Large intestine (tissue), 3 donors: Measurements from ENCODE around the gene MGAT4B. TPM values are rescaled to one million over a fixed set of nuclear protein-coding genes. Genes with fewer than 3 reads are reported as not detected.

Experiments
- DNase-seq, 2 donors: peaks; one replicate each; pipeline versions ENCODE4 v3.0.0 to v3.0.0-alpha.2; 2013
- H3K27ac ChIP-seq: one replicate; pipeline ENCODE4 v1.5.1; 2013; ENCODE audit warnings: low read length
- H3K27me3 ChIP-seq: 2 replicates; pipeline ENCODE4 v1.6.1; 2013; ENCODE audit warnings: low read length; ENCODE audit not compliant: control insufficient read depth, insufficient read depth
- H3K36me3 ChIP-seq: 2 replicates; pipeline ENCODE4 v1.6.1; 2013; ENCODE audit warnings: low read length; ENCODE audit not compliant: control insufficient read depth, insufficient read depth
- H3K4me1 ChIP-seq: one replicate; pipeline ENCODE4 v1.6.1; 2013; ENCODE audit warnings: low read length; ENCODE audit not compliant: control insufficient read depth, insufficient read depth
- H3K4me3 ChIP-seq: one replicate; pipeline ENCODE4 v1.5.1; 2013; ENCODE audit warnings: low read length
- H3K9me3 ChIP-seq: one replicate; pipeline ENCODE4 v1.6.1; 2013; ENCODE audit warnings: mild to moderate bottlenecking, low read depth, low read length, moderate library complexity; ENCODE audit not compliant: control insufficient read depth
- WGBS: methylation state at CpG from one replicate; pipeline ENCODE4 v1.1.5; 2013; ENCODE audit warnings: low lambda C conversion rate; ENCODE audit not compliant: insufficient coverage; 5-methylcytosine and 5-hydroxymethylcytosine counted together
- polyA plus RNA-seq: library from polyadenylated mRNA; unstranded; fragments of 120-200 nt; gene quantifications from one replicate; pipeline ENCODE4 v1.2.1, GENCODE V29; 2013

The MGAT4B gene
- polyA plus RNA-seq, 1 donor: 185 TPM

GRCh38 chr5:179779826-179780225, 26.8 kb downstream of the MGAT4B start:
- Histone ChIP-seq H3K36me3 (peaks cover 43% of the 10 kb centered on the region), H3K9me3 (no peaks in the 10 kb centered on the region), H3K27me3 (no peaks in the 10 kb centered on the region), H3K4me3 (no peak overlapping the region), H3K4me1 (no peaks in the 10 kb centered on the region), H3K27ac (no peak overlapping the region)
- no CpG with 5 or more reads among the region's 4 CpGs for WGBS
- DNase-seq: no peak

- no peaks in the 10 kb centered on the region for H3K9me3 ChIP-seq
- no peaks in the 10 kb centered on the region for H3K27me3 ChIP-seq
- no peak for DNase-seq
- no peak overlapping the region for H3K27ac ChIP-seq
- no peaks in the 10 kb centered on the region for H3K4me1 ChIP-seq
- WGBS: no CpG with 5 or more reads among the region's 5 CpGs
- peaks cover 55% of the 10 kb centered on the region for H3K36me3 ChIP-seq
- no peak overlapping the region for H3K4me3 ChIP-seq
These were observed 28.1 kb downstream of the MGAT4B start for GRCh38 chr5:179778591-179778990.

GRCh38 chr5:179777909-179778308, 28.8 kb downstream of the MGAT4B start:
- DNase-seq: no peak
- no peak overlapping the region for H3K27ac ChIP-seq
- H3K27me3 ChIP-seq: no peaks in the 10 kb centered on the region
- no peaks in the 10 kb centered on the region for H3K4me1 ChIP-seq
- no peaks in the 10 kb centered on the region for H3K9me3 ChIP-seq
- no peak overlapping the region for H3K4me3 ChIP-seq
- peaks cover 61% of the 10 kb centered on the region for H3K36me3 ChIP-seq
- WGBS: 100% methylated on average over 1 of the region's 9 CpGs

- DNase-seq: no peak
- no CpG with 5 or more reads among the region's 10 CpGs for WGBS
- Histone ChIP-seq H3K4me1 (no peaks in the 10 kb centered on the region), H3K36me3 (peaks cover 64% of the 10 kb centered on the region), H3K27ac (no peak overlapping the region), H3K4me3 (no peak overlapping the region), H3K27me3 (no peaks in the 10 kb centered on the region), H3K9me3 (no peaks in the 10 kb centered on the region)
These were observed 29.2 kb downstream of the MGAT4B start for GRCh38 chr5:179777456-179777855.

GRCh38 chr5:179776411-179776938, 30.2 kb downstream of the MGAT4B start:
- DNase-seq: no peak
- WGBS: no CpG with 5 or more reads among the region's 11 CpGs
- Histone ChIP-seq H3K27ac (no peak overlapping the region), H3K4me1 (no peaks in the 10 kb centered on the region), H3K9me3 (no peaks in the 10 kb centered on the region), H3K36me3 (peaks cover 73% of the 10 kb centered on the region), H3K27me3 (no peaks in the 10 kb centered on the region), H3K4me3 (no peak overlapping the region)

GRCh38 chr5:179774442-179774841, 32.2 kb downstream of the MGAT4B start:
- peaks cover 82% of the 10 kb centered on the region for H3K36me3 ChIP-seq
- no peaks in the 10 kb centered on the region for H3K9me3 ChIP-seq
- no peaks in the 10 kb centered on the region for H3K27me3 ChIP-seq
- no peak for DNase-seq
- H3K4me1 ChIP-seq: no peaks in the 10 kb centered on the region
- H3K27ac ChIP-seq: no peak overlapping the region
- H3K4me3 ChIP-seq: no peak overlapping the region
- WGBS: no CpG with 5 or more reads among the region's 12 CpGs

GRCh38 chr5:179773686-179774040, 33.0 kb downstream of the MGAT4B start:
- Histone ChIP-seq H3K27me3 (no peaks in the 10 kb centered on the region), H3K9me3 (no peaks in the 10 kb centered on the region)
- WGBS: no CpG with 5 or more reads among the region's 9 CpGs

GRCh38 chr5:179772351-179772750, 34.3 kb downstream of the MGAT4B start:
- Histone ChIP-seq H3K27ac (no peak overlapping the region), H3K4me1 (no peaks in the 10 kb centered on the region), H3K27me3 (no peaks in the 10 kb centered on the region), H3K9me3 (no peaks in the 10 kb centered on the region), H3K4me3 (no peak overlapping the region), H3K36me3 (peaks cover 78% of the 10 kb centered on the region)
- WGBS: no CpG with 5 or more reads among the region's 6 CpGs
- no peak for DNase-seq

More at GRCh38 chr5:179773686-179774040, 33.0 kb downstream of the MGAT4B start:
- Histone ChIP-seq H3K27ac (no peak overlapping the region), H3K4me1 (no peaks in the 10 kb centered on the region), H3K4me3 (no peak overlapping the region), H3K36me3 (peaks cover 85% of the 10 kb centered on the region)
- no peak for DNase-seq

- Histone ChIP-seq H3K4me1 (no peaks in the 10 kb centered on the region), H3K27ac (no peak overlapping the region), H3K36me3 (peaks cover 78% of the 10 kb centered on the region), H3K9me3 (no peaks in the 10 kb centered on the region), H3K27me3 (no peaks in the 10 kb centered on the region), H3K4me3 (no peak overlapping the region)
- no peak for DNase-seq
- 100% methylated on average over 1 of the region's 4 CpGs for WGBS
These were observed 35.3 kb downstream of the MGAT4B start for GRCh38 chr5:179771311-179771895.

- H3K4me3 ChIP-seq: no peak overlapping the region
- no CpG with 5 or more reads among the region's 5 CpGs for WGBS
- H3K9me3 ChIP-seq: no peaks in the 10 kb centered on the region
- H3K36me3 ChIP-seq: peaks cover 77% of the 10 kb centered on the region
- no peak for DNase-seq
- no peaks in the 10 kb centered on the region for H3K4me1 ChIP-seq
- H3K27ac ChIP-seq: no peak overlapping the region
- no peaks in the 10 kb centered on the region for H3K27me3 ChIP-seq
These were observed 36.9 kb downstream of the MGAT4B start for GRCh38 chr5:179769796-179770195.

- Histone ChIP-seq H3K36me3 (peaks cover 72% of the 10 kb centered on the region), H3K9me3 (no peaks in the 10 kb centered on the region), H3K27me3 (no peaks in the 10 kb centered on the region), H3K4me3 (no peak overlapping the region), H3K27ac (no peak overlapping the region), H3K4me1 (no peaks in the 10 kb centered on the region)
- no peak for DNase-seq
- WGBS: no CpG with 5 or more reads among the region's 6 CpGs
These were observed 37.4 kb downstream of the MGAT4B start for GRCh38 chr5:179769271-179769670.
